ENCODE measurements around the gene ADAD2.

The ADAD2 gene

DNA sequence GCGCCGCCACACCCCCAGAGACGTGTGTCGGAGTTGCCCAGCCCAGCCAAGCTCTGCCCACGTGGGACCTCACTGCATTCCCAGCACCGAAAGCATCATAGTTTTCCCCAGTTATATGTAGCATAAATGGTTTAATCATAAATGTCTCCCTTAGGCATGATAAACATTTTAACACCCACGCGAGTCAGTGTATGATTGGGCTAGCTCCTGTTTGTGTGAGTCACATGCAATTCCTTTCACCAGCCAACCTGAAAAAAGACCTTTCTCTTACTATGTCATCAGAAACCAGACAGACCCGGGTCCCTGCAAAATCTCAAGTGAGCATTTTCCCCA lies 13.2 kb upstream of the ADAD2 start:
- DNase-seq = no peak

DNA sequence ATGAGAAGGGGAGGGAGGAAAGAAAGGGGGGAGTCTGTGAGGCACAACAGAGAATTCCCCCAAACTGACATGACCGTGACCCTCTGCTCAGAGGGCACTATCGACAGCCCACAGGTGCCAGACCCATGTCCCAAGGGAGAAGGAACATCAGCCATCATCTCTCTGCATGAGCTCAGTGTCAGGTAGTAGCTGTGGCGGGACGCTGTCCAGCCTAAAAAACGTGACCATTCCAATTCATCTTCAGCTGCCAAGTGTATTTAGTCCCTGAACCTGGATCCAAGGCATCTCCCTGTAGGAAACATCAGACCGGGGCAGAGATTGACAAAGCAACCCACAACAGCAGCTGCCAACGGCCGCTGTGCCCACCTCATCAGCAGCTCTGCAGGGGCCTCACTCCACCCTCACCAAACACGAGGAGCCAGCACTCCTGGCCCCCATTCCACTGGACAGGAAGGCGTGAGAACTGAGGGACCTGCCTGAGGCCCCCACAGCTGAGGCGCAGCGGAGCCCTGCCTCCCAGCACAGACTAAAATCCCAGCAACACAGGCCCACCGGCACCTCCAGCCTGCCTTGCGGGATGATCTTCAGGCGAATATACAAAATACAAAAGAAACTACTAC lies 12.7 kb upstream of the ADAD2 start:
- no peak for DNase-seq

DNA sequence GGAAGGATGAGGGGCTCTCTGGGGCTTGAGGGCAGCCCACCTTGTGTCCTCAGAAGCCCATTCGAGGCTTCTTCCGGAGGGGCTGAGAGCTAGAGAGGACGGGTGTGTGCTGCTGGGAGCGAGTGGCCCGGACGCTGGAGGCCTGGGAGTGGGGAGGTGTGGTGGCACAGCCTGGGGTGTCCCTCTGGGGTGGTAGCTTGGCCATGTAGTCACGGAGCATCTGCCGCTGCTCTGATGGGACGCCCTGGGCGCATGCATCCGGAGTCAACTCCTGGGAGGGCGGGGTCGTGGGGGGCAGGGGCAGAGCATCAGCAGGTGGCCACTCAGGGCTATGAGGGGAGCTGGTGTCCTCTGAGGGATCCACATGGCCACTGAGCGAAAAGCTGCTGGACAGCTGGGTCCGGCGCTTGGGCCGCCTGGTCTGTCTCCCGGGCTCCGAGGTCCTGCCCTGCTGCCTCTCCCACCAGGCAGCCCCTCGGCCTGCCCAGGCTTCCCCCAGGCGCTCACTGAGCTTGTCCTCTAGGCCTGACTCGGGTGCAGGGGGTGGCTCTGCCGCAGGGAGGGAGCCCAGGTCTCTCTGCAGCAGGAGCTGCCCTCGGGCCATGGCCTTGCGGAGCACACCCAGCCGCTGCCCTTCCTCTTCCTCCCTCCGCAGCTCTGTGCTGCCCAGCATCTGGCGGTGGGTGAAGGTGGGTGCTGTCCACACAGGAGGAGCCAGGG lies 11.9 kb upstream of the ADAD2 start:
- DNase-seq = no peak

DNA sequence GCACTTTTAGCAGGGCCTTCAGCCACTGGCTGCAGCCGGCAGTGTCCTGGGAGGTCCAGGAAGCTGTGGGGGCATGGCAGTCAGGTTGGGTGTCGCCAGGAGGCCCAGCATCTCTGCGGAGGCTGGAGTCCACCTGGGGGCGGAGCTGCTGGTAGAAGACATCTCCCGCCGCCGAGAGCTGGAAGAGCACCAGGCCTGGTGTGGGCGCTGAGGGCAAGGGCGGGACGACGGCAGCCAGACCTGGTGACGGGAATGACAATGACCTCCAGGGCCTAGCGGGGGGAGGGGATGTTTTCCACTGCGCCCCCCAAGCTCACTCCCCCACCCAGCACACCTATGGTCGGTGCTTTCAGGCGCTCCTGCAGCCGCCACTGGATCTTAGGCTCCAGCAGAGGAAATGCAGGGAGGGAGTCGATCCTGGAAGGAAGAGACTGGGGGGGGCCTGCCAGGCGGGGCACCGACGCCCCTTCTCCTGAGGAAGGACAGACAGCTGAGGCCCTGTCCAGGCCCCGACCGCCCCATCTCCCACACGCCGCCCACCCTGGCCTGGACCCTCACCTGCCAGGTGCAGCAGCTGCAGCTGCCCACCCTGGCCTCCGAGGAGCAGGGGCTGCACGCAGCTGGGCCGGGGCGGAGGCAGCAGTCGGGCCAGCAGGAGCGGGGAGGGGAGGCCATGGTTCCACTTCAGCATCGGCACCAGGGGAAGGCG lies 11.2 kb upstream of the ADAD2 start:
- DNase-seq = no peak

DNA sequence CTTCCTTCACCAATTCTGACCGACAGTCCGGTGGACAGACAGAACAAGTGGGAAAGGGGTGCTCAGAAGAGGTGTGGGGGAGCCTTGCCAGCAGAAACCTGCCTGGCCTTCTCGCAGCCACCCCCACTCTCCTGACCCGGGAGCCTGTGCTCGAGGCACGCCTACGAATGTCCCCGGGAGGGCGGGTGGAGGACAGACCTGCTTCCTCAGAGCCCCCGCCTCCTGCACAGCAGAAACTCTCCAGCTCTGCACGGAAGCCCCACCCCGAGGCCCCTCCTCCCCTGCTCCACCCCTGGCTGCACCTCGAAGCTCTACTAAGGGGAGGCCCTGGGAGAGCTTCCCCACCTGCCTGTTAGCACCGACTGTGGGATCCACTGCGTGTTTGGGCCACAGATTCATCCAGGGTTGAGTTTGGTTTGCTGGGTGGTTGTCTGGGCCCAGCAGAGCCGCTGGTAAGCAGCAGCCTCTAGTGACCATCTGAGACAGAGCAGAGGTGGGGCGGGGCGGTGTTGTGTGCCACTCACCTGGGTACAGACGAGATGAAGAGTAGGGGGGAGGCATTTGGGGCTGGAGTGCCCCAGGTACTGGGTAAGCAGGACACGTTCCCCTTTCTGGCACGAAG lies 10.3 kb upstream of the ADAD2 start:
- no peak for DNase-seq

DNA sequence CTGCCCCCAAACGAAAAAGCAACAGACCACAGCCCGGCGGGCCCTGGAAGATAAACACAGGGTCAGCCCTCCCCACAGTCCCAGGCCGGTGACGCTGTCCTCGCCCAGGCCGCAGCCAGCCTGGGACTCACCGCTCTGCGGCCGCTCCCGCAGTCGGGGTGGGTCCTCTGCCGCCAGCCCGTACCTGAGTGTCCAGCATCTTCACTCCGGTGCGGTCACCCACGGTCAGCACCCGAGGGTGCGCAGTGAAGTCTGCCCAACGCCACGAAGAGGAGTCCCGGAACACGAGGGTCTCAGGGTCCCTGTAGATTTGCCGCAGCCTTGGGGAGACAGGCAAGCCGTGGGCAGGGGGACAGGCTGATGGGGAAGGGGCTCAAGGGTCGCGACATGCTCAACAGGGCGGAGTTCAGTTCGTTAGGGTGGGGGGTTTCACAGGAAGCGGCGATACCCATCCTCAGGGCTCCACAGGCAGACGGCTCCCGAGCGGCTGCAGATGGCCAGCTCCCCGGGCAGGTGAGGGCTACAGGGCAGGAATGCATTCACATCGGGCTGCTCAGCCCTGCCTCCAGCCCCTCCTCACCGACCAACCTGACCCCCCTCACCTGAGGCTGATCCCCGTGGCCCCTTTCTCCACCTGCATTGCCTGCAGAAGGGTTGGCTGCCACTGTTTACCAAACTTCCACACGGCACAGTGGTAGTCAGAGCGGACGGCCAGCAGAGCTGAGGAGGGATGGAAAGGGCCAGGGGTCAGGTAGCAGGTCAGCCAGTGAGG lies 9.6 kb upstream of the ADAD2 start:
- no peak for DNase-seq

DNA sequence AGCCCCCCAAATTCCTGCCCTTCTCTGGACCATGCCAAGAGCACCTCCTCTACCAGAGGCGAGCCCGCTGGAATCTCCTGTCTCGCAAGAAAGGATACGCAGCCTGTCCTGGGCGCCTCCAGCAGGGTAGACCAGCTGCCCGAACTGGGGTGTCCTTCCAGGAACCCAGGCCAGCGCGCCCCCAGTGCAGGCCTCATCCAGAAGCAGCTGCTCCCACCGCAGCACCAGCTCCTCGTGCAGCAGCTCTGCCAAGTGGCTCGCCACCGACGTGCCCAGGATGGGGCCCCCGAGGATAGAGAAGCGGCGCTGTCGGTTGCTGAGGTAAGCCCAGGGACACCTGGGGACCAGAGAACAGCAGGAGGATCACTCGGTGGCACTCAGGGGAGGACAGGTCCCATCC lies 8.9 kb upstream of the ADAD2 start:
- DNase-seq = no peak

DNA sequence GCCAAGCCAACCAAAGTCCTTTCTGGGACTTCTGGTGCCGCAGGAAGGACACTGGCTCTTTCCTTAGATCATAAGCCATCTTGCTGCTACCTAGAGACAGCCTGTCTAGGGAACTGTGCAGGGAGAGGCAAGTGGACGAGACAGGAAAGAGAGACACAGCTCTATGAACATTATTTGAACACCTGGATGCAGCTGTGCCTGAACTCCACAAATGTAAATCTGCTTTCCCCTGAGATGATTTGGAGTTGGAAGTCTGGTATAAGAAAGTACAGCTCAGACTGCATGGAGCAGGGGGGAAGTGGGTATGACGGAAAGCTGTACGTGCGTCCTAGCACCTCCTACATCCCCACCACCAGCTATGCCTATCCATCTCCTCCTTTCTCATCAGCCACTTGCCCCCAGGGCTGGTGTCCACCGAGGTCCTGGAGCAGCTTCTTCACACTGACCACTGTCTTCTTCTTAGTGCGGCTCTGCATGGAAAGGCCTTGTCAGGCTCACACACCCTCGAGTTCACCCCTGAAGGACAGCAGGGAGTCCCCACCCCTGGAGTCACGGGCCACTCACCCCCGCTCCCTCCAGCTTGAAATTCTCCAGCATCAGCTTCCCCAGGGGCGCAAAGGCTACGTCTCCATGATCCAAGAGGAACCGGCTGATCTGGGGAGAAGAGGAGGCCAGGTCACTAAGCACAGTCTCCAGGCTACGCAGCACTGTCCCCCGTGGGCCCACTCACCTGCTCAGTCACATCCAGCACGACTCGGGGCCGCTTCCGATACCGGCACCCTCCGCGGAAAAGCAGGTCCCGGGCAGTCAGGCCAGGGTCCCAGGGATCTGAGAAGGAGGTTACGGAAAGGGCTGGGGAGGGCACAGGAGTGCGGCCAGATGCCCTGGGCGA lies 8.0 kb upstream of the ADAD2 start:
- no peak for DNase-seq

DNA sequence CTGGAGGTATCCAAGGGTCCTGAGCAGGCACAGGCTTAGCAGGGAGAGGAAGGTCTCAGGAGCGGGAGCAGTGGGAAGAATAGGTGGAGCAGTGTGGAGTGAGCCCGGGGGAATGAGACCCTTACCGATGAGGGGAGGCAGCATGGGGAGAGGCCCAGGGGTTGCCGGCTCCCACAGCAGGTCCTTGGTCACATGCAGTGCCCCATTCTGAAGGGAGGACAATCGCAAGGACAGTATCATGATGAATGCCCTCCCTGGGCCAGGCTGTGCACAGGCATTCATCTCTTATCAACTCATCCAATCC lies 7.4 kb upstream of the ADAD2 start:
- no peak for DNase-seq

DNA sequence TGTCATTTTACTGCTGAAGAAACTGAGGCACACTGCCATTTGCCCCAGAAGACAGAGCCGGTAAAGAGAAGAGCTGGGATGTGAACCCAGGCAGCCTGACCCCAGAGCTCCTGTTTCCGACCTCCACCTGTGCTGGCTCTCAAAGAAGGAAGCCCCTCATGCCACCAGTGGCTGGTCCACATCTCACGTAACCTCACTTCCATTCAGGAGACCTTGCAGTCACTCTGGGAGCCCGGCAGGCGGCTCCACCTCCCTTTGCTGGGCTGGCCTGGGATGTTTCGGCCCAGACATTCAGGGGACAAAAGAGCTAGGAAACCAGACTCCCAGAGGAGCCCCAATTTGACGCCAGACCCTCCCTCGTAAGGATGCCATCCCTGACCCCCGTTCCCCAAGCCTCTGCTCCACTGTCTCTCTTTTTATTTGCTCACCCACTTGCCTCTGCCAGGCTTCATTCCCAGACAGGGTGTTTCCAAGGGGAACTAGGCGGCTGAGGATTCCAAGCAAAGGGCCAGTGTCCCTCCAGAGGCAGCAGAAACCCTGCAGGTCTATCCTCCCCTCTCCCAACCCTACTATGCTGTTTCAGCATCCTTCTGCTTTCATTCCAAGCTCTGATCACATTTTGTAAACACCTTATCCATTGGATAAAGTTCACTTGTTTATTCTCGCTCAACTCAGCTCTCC lies 6.9 kb upstream of the ADAD2 start:
- DNase-seq = no peak

DNA sequence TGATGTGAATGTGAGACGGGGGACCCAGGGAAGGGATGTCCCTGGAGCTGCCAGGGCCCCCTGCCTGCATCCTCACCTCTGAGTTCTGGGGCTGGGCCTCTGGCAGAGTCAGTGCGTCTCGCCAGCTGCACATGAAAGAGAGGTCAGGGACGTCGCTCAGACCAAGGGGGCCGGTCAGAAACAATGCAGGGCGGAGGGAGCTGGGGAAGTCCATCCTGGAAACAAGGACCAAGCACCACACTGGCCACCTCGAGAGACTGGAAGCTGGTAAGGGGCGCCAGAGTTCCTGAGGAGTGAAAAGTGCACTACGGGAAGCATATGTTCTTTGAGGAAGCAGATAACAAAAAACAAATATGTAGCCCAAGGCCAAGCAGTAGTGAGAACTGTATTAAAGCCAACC lies 6.2 kb upstream of the ADAD2 start:
- DNase-seq = no peak

DNA sequence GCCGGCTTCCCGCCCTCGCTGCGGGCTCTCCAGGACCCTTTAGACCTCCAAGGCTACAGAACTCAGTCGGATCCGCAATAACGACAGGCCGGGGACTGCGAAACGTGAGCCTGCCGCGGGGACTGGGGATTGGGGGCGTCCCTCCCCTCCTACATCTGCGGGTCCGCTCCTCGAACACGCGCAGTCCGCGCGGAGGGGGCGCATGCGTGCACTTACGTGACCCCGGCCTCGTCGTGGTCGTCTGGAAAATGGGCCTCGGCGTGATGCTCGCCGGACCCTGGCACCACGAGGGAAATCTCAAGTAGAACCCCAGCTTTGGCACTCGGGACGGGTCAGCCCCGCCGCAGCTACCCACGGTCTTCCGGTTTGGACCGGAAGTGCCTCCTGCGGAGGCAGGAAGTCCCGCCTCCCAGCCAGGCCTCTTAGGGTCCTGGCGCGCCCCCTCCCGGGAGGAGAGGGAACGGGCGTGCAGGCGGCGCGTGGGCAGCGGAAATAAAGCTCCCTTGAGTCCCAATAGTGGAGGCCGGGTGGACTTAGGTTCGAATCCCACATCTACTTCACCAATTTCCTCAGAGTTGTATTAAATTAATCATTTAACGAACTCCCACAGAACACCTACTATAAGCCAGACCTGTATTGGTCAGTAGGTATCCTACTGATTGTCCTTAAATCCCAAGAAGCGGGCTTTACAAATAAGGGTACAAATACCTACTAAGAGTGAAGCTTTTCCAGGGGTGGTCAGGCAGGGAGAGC lies 4.1 kb upstream of the ADAD2 start, which contains the start of gene TAF1C:
TSS of gene TAF1C (minus strand) at position 373 of the 753 bp plus-strand sequence. CDS start 2,069 bp downstream, outside the sequence.
- peak; percentile 79 to 86 (median 84) for DNase-seq

DNA sequence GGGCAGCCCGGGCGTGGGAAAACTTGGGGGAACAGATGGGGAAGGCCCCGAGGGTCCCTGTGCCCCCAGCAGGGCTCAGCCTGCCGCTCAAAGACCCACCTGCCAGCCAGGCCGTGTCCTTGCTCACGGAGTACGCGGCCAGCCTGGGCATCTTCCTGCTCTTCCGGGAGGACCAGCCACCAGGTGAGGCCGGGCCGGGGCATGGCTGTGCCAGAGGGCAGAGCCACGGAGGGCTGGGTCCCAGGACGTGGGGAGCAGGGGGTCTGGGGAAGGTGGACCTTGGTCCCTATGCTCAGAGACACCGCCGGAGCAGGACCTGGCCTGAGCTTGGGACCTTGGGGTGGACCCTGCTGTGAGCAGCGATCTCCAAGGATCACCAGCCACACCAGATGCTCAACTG lies 509 bp downstream of the ADAD2 start:
- DNase-seq = no peak

DNA sequence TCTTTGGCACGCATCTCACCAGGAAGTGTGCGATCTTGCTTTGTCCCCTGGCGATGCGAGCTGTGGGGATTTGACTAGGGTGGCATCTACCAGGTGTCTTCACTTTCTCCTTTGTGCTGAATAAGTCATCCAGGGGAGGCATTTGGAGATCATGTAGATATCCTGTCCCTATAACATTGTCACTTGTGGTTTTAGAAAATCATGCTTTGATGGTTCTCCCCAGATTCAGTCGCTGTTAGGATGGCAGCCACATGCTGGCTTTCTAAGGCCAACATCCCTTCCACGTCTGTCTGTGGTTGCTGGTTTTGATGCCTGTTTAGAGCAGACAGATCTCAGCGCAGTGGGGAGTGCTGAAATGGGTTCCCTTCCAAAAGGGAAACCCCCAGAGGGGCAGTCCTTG lies 2.5 kb downstream of the ADAD2 start:
- no peak for DNase-seq

DNA sequence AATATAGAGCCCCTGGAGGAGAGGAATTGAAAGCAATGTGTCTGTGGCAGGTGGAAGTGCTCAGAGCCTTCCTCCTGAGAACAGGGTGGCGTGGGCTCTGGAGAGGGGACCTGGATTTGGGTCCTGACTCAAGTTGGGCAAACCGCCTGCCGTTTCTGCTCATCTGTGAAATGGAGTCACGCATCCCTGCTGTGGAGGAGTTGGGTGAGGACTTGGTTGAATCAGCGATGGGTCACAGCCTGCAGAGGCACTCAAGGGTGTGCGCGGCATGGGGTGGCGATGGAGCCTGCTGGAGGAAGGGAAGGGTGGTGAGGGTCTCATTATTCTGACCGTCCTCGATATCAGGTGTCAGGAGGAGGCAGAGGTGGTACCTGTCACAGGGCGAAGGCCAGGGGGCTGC lies 3.1 kb downstream of the ADAD2 start:
- no peak for DNase-seq

DNA sequence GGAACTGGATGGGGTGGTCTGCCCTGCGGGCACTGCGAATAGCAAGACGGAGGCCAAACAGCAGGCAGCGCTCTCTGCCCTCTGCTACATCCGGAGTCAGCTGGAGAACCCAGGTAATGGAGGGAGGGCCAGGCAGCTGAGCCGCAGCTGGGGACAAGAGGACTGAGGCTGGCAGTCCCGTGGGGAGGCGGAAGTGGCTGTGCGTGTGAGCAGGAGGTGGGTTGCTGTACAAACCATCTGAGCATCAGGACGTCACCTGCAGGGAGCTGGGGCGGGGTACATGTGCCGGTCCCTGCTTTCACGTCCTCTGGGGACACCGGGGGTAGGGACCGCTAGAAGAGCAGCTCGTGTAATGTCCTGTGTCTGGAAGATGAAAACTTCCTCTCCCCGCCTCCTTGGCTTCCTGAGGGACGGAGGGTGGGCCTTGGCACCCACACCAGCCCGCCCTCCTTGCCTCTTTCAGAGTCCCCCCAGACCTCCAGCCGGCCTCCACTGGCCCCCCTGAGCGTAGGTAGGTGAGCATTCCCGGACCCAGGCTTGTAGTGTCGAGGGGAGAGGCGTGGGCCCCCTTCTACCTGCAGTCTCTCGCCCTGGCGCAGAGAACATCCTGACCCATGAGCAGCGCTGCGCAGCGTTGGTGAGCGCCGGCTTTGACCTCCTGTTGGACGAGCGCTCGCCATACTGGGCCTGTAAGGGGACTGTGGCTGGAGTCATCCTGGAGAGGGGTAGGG lies 3.7 kb downstream of the ADAD2 start:
- DNase-seq = peak in 2 of 4 experiments; percentile 19 to 20

DNA sequence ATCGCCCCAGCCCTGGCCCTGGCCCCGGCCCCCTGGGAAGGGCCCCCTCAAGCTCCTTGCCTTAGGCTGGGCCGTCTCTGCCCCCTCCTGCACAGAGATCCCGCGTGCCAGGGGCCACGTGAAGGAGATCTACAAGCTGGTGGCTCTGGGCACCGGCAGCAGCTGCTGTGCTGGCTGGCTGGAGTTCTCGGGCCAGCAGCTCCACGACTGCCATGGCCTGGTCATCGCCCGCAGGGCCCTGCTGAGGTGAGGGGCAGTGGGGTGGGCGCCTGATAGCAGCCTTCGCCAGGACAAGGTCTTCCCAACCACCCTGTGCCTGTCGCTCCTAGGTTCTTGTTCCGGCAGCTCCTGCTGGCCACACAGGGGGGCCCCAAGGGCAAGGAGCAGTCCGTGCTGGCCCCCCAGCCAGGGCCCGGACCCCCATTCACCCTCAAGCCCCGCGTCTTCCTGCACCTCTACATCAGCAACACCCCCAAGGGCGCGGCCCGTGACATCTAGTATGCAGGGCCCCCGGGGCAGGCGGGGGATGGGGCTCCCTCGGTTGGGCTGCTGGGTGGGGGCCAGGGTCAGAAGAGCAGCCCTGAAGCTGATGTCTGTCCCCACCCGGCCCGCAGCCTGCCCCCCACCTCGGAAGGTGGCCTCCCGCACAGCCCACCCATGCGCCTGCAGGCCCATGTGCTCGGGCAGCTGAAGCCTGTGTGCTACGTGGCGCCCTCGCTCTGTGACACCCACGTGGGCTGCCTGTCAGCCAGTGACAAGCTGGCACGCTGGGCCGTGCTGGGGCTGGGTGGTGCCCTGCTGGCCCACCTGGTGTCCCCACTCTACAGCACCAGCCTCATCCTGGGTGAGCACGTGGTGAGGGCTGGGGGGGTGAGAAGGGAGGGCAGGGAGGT lies 4.5 kb downstream of the ADAD2 start:
- no peak for DNase-seq

DNA sequence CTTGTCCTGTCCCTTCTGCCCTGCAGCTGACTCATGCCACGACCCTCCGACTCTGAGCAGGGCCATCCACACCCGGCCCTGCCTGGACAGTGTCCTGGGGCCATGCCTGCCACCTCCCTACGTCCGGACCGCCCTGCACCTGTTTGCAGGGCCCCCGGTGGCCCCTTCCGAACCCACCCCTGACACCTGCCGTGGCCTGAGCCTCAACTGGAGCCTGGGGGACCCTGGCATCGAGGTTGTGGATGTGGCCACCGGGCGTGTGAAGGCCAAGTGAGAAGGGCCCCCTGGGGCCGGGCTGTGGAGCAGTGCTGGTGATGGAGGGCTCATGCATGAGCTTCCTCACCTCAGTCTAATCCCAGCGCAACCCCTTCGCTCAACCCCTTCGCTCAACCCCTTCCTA lies 5.1 kb downstream of the ADAD2 start:
- no peak for DNase-seq

Data from activated CD4-positive, CD25-positive, alpha-beta regulatory T cell (primary cell).